ENCODE results near the gene F8. TPM values are rescaled to one million over a fixed set of nuclear protein-coding genes. Genes with fewer than 3 reads are reported as not detected.

The F8 gene
- total RNA-seq, 1 experiment from 2014 or later: 12.4 TPM

GRCh38 chrX:154815274-154815818 lies 207.2 kb downstream of the F8 start:
- Histone ChIP-seq H3K27ac (ENCODE audit: low read length) (no peak overlapping the region), H3K9me3 (ENCODE audit: control insufficient read depth, insufficient read depth, low read depth, low read length) (no peaks in the 10 kb centered on the region), H3K4me3 (ENCODE audit: low read depth in 2 of 2, low read length in 2 of 2) (no peak overlapping the region), H3K36me3 (ENCODE audit: control insufficient read depth, insufficient read depth, low read length) (no peaks in the 10 kb centered on the region), H3K27me3 (ENCODE audit: control insufficient read depth, insufficient read depth, low read length) (no peaks in the 10 kb centered on the region), H3K4me1 (ENCODE audit: control insufficient read depth, insufficient read depth, low read length) (peaks cover 8% of the 10 kb centered on the region)
- intact Hi-C loops (cut with micrococcal nuclease; ENCODE audit: unreplicated experiment) (no loop called here), in situ Hi-C loops (cut with HindIII; ENCODE audit: low pct_unique_long_range_greater_than_20kb, low sequenced_read_pairs) (no loop called here)
- TF ChIP-seq, protein P1, sequence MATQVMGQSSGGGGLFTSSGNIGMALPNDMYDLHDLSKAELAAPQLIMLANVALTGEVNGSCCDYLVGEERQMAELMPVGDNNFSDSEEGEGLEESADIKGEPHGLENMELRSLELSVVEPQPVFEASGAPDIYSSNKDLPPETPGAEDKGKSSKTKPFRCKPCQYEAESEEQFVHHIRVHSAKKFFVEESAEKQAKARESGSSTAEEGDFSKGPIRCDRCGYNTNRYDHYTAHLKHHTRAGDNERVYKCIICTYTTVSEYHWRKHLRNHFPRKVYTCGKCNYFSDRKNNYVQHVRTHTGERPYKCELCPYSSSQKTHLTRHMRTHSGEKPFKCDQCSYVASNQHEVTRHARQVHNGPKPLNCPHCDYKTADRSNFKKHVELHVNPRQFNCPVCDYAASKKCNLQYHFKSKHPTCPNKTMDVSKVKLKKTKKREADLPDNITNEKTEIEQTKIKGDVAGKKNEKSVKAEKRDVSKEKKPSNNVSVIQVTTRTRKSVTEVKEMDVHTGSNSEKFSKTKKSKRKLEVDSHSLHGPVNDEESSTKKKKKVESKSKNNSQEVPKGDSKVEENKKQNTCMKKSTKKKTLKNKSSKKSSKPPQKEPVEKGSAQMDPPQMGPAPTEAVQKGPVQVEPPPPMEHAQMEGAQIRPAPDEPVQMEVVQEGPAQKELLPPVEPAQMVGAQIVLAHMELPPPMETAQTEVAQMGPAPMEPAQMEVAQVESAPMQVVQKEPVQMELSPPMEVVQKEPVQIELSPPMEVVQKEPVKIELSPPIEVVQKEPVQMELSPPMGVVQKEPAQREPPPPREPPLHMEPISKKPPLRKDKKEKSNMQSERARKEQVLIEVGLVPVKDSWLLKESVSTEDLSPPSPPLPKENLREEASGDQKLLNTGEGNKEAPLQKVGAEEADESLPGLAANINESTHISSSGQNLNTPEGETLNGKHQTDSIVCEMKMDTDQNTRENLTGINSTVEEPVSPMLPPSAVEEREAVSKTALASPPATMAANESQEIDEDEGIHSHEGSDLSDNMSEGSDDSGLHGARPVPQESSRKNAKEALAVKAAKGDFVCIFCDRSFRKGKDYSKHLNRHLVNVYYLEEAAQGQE (IDR thresholded peaks at IDR 0.05; ENCODE audit: insufficient read depth in 1 of 2, low read depth in 2 of 2, low read length in 1 of 2): no peak
- TF ChIP-seq SIN3A (IDR thresholded peaks at IDR 0.05; ENCODE audit: borderline replicate concordance, insufficient read depth, low read depth, low read length) (no peak), TCF7L2 (IDR thresholded peaks at IDR 0.05; ENCODE audit: low read depth, low read length) (no peak), POLR2AphosphoS5 (IDR thresholded peaks at IDR 0.05; ENCODE audit: low read depth, low read length) (no peak)
- TF ChIP-seq, protein P2, sequence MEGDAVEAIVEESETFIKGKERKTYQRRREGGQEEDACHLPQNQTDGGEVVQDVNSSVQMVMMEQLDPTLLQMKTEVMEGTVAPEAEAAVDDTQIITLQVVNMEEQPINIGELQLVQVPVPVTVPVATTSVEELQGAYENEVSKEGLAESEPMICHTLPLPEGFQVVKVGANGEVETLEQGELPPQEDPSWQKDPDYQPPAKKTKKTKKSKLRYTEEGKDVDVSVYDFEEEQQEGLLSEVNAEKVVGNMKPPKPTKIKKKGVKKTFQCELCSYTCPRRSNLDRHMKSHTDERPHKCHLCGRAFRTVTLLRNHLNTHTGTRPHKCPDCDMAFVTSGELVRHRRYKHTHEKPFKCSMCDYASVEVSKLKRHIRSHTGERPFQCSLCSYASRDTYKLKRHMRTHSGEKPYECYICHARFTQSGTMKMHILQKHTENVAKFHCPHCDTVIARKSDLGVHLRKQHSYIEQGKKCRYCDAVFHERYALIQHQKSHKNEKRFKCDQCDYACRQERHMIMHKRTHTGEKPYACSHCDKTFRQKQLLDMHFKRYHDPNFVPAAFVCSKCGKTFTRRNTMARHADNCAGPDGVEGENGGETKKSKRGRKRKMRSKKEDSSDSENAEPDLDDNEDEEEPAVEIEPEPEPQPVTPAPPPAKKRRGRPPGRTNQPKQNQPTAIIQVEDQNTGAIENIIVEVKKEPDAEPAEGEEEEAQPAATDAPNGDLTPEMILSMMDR (IDR thresholded peaks at IDR 0.05): no peak
- no peak for ATAC-seq
- no peak for DNase-seq (ENCODE audit: low read depth, low spot score)
- POLR2A ChIA-PET: interaction anchor here (0.7 kb wide), 1 partner anchor 23 kb away, joined by 3 read pairs; no protein-coding TSS in a partner anchor
- no TSS peak for BruUV-seq (replicated peaks)
- CTCF ChIA-PET: no interaction called here

GRCh38 chrX:154813801-154814200 lies 208.7 kb downstream of the F8 start:
- no peaks in the 10 kb centered on the region for H3K27me3 ChIP-seq (ENCODE audit: control insufficient read depth, insufficient read depth, low read length)
- no peak overlapping the region for H3K27ac ChIP-seq (ENCODE audit: low read length)
- ChIA-PET POLR2A (no interaction called here), CTCF (no interaction called here)
- ATAC-seq (no peak), DNase-seq (ENCODE audit: low read depth, low spot score) (no peak)
- in situ Hi-C loops (cut with HindIII; ENCODE audit: low pct_unique_long_range_greater_than_20kb, low sequenced_read_pairs): no loop called here
- TF ChIP-seq, protein P1 (IDR thresholded peaks at IDR 0.05; ENCODE audit: insufficient read depth in 1 of 2, low read depth in 2 of 2, low read length in 1 of 2): no peak
- TF ChIP-seq, protein P2 (IDR thresholded peaks at IDR 0.05): no peak
- no peak for TF ChIP-seq SIN3A (IDR thresholded peaks at IDR 0.05; ENCODE audit: borderline replicate concordance, insufficient read depth, low read depth, low read length)
- no peak for TF ChIP-seq TCF7L2 (IDR thresholded peaks at IDR 0.05; ENCODE audit: low read depth, low read length)
- no peak for TF ChIP-seq POLR2AphosphoS5 (IDR thresholded peaks at IDR 0.05; ENCODE audit: low read depth, low read length)
- intact Hi-C loops (cut with micrococcal nuclease; ENCODE audit: unreplicated experiment): no loop called here
- H3K36me3 ChIP-seq (ENCODE audit: control insufficient read depth, insufficient read depth, low read length): no peaks in the 10 kb centered on the region
- no peak overlapping the region for H3K4me3 ChIP-seq (ENCODE audit: low read depth in 2 of 2, low read length in 2 of 2)
- no TSS peak for BruUV-seq (replicated peaks)
- H3K4me1 ChIP-seq (ENCODE audit: control insufficient read depth, insufficient read depth, low read length): peaks cover 8% of the 10 kb centered on the region
- no peaks in the 10 kb centered on the region for H3K9me3 ChIP-seq (ENCODE audit: control insufficient read depth, insufficient read depth, low read depth, low read length)
